Loucy (cell line): ENCODE data around the gene MMP2.

ENCODE experiments used
- H2AFZ ChIP-seq: fragments of 200-600 bp; sonication (generic); 2 replicates; pipeline ENCODE4 v1.6.0; 2016; ENCODE audit warnings: antibody characterized with exemption, mild to moderate bottlenecking, low read length, moderate library complexity
- H3F3A ChIP-seq: fragments of 200-600 bp; 2 replicates; pipeline ENCODE4 v1.6.0; 2016; ENCODE audit warnings: antibody characterized with exemption, low read depth, mild to moderate bottlenecking
- H3K27me3 ChIP-seq: fragments of 200-600 bp; sonication (generic); 2 replicates; pipeline ENCODE4 v1.6.1; 2014; ENCODE audit warnings: low read length, mild to moderate bottlenecking; ENCODE audit not compliant: insufficient read depth, poor library complexity, severe bottlenecking
- H3K36me3 ChIP-seq: fragments of 200-600 bp; sonication (generic); 2 replicates; pipeline ENCODE4 v1.6.1; 2016; ENCODE audit warnings: low read length; ENCODE audit not compliant: insufficient read depth
- H3K4me1 ChIP-seq: fragments of 200-600 bp; sonication (generic); 2 replicates; pipeline ENCODE4 v1.5.1; 2014; ENCODE audit warnings: low read length, mild to moderate bottlenecking; ENCODE audit not compliant: insufficient read depth, poor library complexity, severe bottlenecking
- H3K4me2 ChIP-seq: fragments of 200-600 bp; sonication (generic); 2 replicates; pipeline ENCODE4 v1.6.0; 2014; ENCODE audit warnings: antibody characterized with exemption, low read length, low read depth, mild to moderate bottlenecking; ENCODE audit not compliant: poor library complexity, severe bottlenecking
- H3K4me3 ChIP-seq: fragments of 200-600 bp; sonication (generic); 2 replicates; pipeline ENCODE4 v1.5.1; 2014; ENCODE audit warnings: low read length, mild to moderate bottlenecking, mixed read lengths; ENCODE audit not compliant: poor library complexity, severe bottlenecking
- H3K79me2 ChIP-seq: fragments of 200-600 bp; sonication (generic); 2 replicates; pipeline ENCODE4 v1.6.1; 2014; ENCODE audit warnings: low read length; ENCODE audit not compliant: insufficient read depth
- H3K9ac ChIP-seq: fragments of 200-600 bp; sonication (generic); 2 replicates; pipeline ENCODE4 v1.6.0; 2014; ENCODE audit warnings: mild to moderate bottlenecking, low read depth, low read length, moderate library complexity; ENCODE audit not compliant: poor library complexity, severe bottlenecking
- H3K9me2 ChIP-seq: fragments of 200-600 bp; sonication (generic); replicated peaks from 2 replicates; pipeline ENCODE4 v1.6.1; 2016; ENCODE audit warnings: low read depth, low read length, mixed read lengths
- H3K9me3 ChIP-seq: fragments of 200-600 bp; sonication (generic); 2 replicates; pipeline ENCODE4 v1.6.1; 2014; ENCODE audit warnings: mild to moderate bottlenecking, antibody characterized with exemption, low read length, low read depth; ENCODE audit not compliant: insufficient read depth
- H4K20me1 ChIP-seq: fragments of 200-600 bp; sonication (generic); 2 replicates; pipeline ENCODE4 v1.6.0; 2014; ENCODE audit warnings: antibody characterized with exemption, low read length, mild to moderate bottlenecking; ENCODE audit not compliant: insufficient read depth, poor library complexity, severe bottlenecking
- CTCF ChIP-seq: fragments of 200-600 bp; sonication (generic); conservative IDR thresholded peaks from 2 replicates; pipeline ENCODE4 v1.5.1; 2014; ENCODE audit warnings: mild to moderate bottlenecking, antibody characterized with exemption, low read length
- EZH2phosphoT487 ChIP-seq: fragments of 200-600 bp; IDR thresholded peaks from 2 replicates; pipeline ENCODE4 v1.6.1; 2018; ENCODE audit warnings: antibody characterized with exemption, mild to moderate bottlenecking, moderate library complexity, borderline replicate concordance

MMP2 gene

GRCh38 chr16:55462241-55462640 is 16.8 kb upstream of the MMP2 start:
- no peaks in the 10 kb centered on the region for H3K9me2 ChIP-seq
- H3K4me2 ChIP-seq: no peak overlapping the region
- H2AFZ ChIP-seq: no peak overlapping the region
- H3K79me2 ChIP-seq: no peaks in the 10 kb centered on the region
- H3K27me3 ChIP-seq: no peaks in the 10 kb centered on the region
- H3F3A ChIP-seq: no peaks in the 10 kb centered on the region
- no peaks in the 10 kb centered on the region for H3K4me1 ChIP-seq
- TF ChIP-seq CTCF (no peak), EZH2phosphoT487 (no peak)
- no peaks in the 10 kb centered on the region for H3K9me3 ChIP-seq
- no peaks in the 10 kb centered on the region for H4K20me1 ChIP-seq
- no peak overlapping the region for H3K9ac ChIP-seq
- no peaks in the 10 kb centered on the region for H3K36me3 ChIP-seq
- no peak overlapping the region for H3K4me3 ChIP-seq

GRCh38 chr16:55464375-55464774 is 14.6 kb upstream of the MMP2 start:
- Histone ChIP-seq H2AFZ (no peak overlapping the region), H3K9me3 (no peaks in the 10 kb centered on the region), H3K27me3 (no peaks in the 10 kb centered on the region), H3K4me3 (no peak overlapping the region), H3K79me2 (no peaks in the 10 kb centered on the region), H3K9ac (no peak overlapping the region), H3K4me1 (no peaks in the 10 kb centered on the region), H4K20me1 (no peaks in the 10 kb centered on the region), H3F3A (no peaks in the 10 kb centered on the region), H3K9me2 (no peaks in the 10 kb centered on the region), H3K4me2 (no peak overlapping the region), H3K36me3 (no peaks in the 10 kb centered on the region)
- no peak for TF ChIP-seq EZH2phosphoT487
- no peak for TF ChIP-seq CTCF

- Histone ChIP-seq H3K4me3 (no peak overlapping the region), H3K36me3 (no peaks in the 10 kb centered on the region), H2AFZ (no peak overlapping the region), H3K9me3 (no peaks in the 10 kb centered on the region), H3K9ac (no peak overlapping the region), H3K9me2 (no peaks in the 10 kb centered on the region), H3K4me1 (no peaks in the 10 kb centered on the region), H3K79me2 (no peaks in the 10 kb centered on the region), H3K27me3 (no peaks in the 10 kb centered on the region), H3F3A (no peaks in the 10 kb centered on the region), H3K4me2 (no peak overlapping the region), H4K20me1 (no peaks in the 10 kb centered on the region)
- TF ChIP-seq CTCF: peak; percentile 100
- no peak for TF ChIP-seq EZH2phosphoT487
Measured at GRCh38 chr16:55465077-55465896, 13.7 kb upstream of the MMP2 start.
